Stimulated activated CD8-positive, alpha-beta memory T cell treated with anti-CD3 and anti-CD28 coated beads, Interleukin-7, amount 100 ng/mL, for 48 hours (primary cell): ENCODE measurements around the gene ZFP42.
"Not testable (repeated sequence)": the region's sequence is repeated elsewhere in the genome, so short reads cannot be mapped to it uniquely, and the experiment has no call there.

Source experiments
- DNase-seq, 2 donors: peaks; one replicate each; pipeline ENCODE4 v3.0.0-alpha.2; 2020; ENCODE audit warnings: low read depth in 1 of 2; ENCODE audit errors: extremely low read depth in 1 of 2

Gene ZFP42

DNA sequence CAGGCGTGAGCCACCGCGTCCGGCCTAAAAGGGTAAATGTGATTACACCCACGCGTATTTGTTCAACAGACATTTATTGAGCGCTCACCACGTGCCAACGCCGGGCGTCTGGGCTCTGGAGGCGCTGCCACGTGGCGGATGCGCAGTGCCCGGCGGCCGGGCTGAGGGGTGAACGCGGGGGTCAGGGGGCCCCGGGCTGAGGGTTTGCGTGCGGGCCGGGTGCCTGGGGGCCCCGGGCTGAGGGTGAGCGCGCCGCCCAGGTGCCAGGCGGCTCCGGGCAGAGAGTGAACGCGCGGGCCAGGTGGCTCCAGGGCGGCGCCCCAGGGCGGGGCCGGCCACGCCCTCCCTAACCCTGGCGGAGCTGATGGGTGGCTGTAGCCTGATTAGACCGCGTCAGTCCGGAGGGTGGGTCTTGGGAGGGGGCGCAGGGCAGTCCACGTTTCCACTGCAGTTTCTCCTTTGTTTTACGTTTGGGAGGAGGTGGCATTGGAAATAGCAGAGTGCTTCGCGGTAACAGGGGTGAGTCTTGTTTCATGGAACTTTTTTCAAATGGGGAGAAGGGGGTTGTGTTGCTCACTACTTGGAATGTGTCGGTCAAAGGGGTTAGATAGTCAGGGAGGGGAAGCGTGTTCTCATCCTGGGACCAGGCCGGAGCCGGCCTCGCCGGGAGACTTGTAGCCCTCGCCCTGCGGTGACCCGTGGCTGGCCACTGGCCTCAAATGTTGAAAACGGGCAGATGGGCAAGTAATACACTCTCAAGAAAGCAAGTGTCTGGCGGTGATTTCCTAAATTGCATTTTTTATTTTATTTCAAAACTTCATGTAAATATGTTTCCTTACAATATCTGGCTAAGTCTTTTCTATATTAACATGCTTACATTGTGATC is at the start of gene ZFP42:
TSS of gene ZFP42 (plus strand) at position 450 of the 886 bp plus-strand sequence. CDS start 7,037 bp downstream, outside the sequence.
- no peak for DNase-seq

DNA sequence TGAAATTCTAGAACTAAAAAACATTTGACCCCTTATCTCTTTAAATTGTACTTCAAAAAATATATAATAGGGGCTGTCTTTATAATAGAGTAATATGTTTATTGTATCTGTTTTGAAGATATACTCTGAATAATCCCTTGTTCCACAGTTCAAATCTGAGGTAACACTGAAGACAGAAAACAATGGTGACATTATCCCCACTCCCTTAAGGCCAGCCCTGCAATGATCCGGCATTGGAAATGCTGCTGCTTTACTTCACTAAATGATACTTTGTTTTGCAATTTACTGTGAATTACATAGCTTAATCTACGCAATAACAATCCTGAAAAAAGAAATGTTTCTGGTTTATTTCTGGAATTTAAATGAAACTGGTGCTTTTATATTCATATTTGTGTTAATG is 34.4 kb upstream of the ZFP42 start:
- DNase-seq: no peak

DNA sequence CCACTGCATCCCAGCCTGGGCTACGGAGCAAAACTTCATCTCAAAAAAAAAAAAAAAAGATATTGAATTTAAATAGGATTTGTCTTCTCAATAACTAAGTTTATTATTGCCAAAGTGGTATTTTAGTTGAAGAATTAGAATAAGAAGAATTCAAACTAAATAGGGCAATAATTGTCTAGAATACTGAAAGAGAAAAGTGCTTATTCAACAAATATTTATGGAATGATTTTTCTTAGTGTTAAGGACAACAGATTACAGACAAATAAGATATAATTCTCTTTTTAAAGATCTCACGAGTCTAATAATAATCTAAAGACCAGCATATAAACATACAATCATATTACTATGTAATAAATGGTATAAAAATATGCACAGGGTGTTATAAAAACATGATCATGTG is 33.6 kb upstream of the ZFP42 start:
- no peak for DNase-seq

DNA sequence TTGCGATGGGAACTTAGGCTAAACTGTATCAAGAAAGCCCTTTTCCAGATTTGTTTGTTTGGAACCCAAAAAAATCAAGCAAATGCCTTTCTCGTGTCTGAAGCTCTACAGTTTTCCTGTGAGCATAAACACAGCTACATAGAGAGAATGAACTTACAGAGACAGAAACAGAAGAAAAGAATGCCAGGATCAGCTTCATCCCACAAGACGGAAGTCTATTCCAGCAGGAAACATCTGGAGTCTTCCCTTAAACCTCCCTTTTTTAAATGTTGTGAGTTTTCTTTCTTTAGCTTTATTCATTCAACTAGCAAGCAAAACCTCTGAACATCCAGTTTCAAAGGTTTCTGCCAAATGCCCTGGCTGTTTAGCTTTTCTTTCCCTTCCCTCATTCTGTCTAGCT is 32.6 kb upstream of the ZFP42 start:
- no peak for DNase-seq

DNA sequence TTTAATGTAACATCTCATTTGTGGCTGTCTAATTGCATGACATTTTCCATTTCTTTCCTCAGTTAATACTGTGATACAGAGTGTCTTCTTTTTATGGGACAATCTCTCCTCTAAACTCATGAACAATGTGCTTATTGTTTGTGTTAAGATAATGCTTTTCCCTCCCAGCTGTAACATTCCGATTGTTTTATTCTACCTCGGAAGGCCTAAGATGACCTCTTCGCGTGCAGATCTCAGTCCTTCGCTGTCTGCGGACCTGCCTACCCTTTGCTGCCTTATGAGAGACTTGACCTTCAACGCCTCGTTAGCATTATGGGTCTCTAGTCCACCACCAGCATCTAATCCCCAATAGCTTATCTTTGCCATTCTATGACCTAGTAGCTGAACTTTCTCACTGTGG is 29.8 kb upstream of the ZFP42 start:
- no peak for DNase-seq

DNA sequence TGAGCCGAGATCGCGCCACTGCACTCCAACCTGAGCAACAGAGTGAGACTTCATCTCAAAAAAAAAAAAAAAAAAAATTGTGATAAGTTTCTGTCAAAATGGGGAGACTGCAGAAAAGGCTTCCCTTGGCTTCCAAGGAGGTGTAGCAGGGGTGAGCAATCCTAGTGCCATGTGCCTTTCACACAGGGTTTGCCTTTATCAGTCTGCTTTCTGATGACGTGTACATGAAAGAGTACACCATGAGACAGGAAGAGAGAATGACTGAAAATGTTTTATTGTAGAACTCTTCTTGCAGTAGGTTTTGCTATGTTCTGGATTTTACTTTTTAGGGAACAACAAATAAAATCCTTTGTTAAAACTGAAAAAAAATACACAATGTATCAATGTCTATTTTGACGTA is 23.4 kb upstream of the ZFP42 start:
- no peak for DNase-seq

DNA sequence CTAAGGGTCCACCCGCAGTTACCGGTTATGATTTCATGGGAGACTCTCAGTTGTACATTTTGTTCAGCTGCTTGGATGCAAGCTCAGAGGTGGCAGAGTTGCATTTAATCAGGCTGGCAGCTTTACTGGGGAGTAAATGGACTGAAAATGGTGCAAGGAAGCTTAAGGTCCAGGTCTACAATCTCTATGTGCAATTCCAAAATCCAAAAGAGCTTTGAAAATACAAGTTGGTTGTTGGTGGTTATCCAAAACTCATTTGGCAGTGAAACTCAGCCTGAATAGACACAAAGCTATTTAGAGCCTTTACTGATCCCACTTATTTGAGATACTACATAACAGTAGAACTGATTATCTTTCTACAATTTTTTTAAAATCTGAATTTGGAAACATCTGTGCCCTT is 11.8 kb upstream of the ZFP42 start:
- DNase-seq: no peak

DNA sequence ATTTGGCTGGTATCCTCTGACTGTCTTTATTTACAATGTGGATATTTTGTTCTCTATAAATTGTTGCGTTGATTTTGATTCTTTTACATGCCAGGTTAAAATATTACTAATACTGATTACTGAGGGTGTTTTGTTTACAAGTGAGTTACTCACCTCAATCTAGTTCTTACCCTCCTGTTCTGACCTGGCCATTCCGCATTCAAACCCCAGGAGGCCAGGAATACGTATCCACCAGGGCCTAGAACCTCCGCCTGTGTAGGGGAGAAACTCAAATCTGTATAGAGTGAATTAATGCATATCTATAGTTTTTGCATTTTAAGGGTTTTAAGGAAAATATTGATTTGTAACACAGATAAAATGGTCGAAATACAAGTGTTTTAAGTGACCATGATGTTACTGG is 2.6 kb upstream of the ZFP42 start:
- no peak for DNase-seq

DNA sequence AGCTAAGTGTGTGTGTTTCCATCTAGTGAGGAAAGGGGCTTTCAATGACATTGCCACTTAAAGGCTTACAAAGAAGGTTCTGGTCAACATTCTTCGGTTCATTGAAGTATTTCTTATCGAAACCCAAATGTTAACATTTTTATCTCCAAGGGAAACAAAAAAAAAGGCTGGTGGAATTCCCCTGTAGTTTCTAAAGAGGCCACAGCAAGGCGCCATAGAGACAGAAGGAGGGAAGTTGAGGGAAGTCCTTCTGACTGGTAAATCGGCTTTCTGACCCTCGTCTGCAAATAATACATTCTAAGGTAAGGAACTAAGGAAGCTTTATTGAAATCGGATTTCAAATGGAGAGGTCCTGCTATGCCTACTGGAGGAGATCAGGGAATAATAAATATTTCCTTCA is 1.7 kb upstream of the ZFP42 start:
- DNase-seq: no peak

DNA sequence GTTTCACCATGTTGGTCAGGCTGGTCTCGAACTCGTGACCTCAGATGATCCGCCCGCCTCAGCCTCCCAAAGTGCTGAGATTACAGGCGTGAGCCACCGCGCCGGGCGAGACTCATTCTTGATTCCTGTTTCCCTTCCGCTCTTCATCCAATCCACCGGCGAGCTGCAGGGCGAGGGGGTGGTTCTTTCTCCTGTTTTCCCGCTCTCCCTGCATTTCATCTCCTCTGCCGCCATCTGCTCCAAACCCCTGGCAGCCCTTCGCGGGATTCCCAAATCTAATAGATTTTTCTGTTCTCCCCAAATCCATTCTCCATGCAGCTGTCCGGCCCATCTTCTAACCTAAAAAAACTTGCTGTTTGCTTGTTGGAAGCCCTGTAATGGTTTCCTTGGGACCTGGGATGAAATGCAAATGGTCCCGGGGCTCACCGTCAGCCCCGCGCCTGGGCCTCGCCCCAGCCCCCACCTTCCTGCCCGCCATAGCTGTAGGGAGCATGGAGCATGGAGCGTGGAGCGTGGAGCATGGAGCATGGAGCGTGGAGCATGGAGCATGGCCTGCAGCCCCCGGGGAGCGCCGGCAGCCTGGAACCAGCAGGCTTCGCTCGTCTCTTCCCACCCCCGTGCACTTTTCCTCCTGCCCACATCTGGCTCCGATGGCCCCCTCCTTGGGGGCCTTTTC is 1.1 kb downstream of the ZFP42 start:
- no peak for DNase-seq

DNA sequence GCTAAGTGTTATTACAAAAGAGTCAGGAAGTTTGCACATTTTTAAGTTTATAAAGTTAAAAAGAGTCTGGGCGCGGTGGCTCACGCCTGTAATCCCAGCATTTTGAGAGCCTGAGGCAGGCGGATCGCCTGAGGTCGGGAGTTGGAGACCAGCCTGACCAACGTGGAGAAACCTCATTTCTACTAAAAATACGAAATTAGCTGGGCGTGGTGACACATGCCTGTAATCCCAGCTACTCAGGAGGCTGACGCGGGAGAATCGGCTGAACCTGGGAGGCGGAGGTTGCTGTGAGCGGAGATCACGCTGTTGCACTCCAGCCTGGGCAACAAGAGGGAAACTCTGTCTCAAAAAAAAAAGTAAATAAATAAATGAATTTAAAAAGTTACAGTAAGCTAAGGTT is 2.4 kb downstream of the ZFP42 start:
- DNase-seq: not testable (repeated sequence)

DNA sequence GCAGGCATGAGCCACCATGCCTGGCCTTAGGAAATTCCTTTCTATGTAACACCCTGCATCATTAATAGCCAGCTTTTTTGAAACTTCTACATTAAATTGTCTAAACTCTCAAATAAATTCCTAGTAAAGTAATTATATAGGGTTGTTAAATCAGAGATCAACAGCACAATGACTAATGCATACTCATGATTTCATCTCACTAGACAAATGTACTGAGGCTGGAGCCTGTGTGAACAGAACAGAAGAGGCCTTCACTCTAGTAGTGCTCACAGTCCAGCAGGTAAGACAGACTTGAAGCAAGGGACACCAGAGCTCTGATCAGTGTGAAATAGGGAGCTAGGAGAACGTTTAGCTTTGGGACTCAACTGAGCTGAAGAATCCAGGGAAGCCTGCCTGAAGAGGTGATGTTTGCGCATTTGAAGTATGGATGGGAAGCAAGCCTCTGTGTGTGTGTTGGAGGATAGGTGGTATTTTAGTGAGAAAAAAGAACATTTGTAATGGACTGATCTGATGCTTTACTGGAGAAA is 3.9 kb downstream of the ZFP42 start:
- DNase-seq: no peak

DNA sequence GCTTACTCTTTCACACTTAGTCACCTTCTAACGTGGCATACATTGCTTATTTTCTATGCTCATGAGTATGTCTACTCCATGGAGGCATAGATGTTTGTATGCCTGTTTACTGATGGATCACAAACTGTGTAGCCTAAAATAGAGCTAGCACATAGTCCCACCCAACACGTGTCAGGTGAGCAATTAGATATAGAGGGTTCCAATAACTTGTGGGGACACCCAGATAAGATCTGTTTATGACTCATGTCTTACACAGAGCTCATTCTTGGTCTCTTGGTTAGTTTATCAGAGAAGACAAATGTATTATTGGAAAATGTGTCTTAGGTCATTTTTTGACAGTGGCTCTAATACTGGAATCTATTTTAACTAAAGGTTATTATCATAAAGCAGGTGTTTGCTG is 6.8 kb downstream of the ZFP42 start:
- no peak for DNase-seq

DNA sequence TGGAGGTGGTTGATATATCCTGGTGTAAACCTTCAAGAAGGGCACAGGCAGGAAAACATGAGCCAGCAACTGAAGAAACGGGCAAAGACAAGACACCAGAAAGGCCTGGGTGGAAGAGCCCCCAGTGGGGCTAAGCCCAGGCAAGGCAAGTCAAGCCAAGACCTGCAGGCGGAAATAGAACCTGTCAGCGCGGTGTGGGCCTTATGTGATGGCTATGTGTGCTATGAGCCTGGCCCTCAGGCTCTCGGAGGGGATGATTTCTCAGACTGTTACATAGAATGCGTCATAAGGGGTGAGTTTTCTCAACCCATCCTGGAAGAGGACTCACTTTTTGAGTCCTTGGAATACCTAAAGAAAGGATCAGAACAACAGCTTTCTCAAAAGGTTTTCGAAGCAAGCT is 7.2 kb downstream of the ZFP42 start:
- no peak for DNase-seq

DNA sequence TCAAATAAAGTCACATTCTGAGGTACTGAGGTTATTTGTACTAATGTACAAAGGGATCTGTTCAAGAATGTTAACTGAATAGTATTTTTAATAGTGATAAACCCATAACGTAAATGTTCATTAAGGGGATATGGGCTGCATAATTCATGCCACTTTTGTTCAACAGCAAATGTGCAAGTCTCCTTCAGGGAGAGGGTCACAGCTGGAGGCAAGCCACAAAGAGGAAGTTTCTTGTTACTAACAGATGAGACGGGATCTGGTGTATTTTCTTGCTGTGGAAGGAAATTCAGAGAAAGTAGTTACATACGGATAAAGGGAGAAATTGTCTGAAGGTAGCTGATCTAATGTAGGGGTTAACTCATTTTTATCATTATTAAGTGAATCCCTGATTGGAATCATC is 10.0 kb downstream of the ZFP42 start:
- no peak for DNase-seq

DNA sequence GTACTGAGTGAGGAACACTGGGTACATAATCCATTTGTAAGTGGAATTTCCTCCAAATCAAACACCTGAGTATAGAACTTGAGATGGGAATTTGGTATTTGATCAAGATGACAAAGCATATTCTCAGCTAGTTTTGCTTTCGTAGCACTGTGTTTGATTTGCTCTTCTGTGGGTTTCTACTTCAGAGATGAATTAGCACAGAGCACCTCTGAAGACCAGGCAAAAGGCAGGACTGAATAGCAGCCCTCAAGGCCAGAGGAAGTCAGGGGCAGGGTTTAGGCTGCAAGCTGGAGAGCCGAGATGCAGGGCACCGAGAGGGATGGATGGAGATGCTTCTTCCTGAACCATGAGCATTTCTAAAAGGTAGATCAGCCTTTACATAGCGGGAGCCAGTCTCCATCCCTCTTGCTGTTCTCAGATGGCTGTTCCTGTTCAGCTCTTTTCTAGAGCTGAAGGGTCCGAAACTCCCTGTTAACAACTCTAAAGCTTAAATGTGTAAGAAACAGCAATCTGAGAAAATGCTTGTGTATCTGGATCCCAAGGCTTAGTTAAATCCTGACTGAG is 10.8 kb downstream of the ZFP42 start:
- DNase-seq: no peak

DNA sequence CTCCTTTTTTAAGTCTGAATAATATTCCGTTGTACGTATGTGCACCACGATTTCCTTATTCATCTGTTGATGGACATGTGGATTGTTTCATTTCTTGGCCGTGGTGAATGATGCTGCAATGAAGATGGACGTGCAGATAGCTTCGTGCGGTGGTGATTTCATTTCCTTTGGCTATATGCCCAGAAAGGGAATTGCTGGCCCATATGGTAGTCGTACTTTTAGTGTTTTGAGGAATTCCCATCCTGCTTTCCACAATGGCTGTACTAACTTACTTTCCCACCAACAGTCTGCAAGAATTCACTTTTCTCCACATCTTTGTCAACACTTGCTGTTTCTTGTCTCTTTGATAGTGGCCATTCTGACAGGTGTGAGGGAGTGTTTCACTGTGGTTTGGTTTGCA is 12.8 kb downstream of the ZFP42 start:
- no peak for DNase-seq

DNA sequence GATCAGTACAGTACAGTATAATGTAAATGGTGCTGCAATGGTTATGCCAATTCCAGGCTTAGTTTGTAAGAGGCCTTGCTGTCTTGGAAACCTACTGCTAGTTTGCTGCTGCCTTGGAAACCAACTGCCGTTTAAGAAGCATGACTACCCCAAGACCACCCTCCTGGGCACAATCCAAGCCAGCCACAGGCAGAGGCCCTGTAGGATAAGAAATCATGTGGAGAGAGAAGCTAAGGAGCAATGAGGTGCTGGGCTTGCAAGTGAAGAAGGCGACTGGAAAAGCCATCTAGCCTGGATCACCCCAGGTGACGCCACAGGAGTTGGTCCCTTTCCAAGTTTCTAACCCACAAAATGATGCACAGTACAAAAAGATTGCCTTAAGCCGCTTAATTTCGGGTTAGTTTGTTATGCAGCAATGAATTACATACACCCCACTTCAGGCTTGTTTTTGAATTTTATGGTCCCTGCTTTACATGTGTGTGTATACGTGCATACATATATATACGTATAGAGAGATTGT is 16.9 kb downstream of the ZFP42 start:
- DNase-seq: no peak

DNA sequence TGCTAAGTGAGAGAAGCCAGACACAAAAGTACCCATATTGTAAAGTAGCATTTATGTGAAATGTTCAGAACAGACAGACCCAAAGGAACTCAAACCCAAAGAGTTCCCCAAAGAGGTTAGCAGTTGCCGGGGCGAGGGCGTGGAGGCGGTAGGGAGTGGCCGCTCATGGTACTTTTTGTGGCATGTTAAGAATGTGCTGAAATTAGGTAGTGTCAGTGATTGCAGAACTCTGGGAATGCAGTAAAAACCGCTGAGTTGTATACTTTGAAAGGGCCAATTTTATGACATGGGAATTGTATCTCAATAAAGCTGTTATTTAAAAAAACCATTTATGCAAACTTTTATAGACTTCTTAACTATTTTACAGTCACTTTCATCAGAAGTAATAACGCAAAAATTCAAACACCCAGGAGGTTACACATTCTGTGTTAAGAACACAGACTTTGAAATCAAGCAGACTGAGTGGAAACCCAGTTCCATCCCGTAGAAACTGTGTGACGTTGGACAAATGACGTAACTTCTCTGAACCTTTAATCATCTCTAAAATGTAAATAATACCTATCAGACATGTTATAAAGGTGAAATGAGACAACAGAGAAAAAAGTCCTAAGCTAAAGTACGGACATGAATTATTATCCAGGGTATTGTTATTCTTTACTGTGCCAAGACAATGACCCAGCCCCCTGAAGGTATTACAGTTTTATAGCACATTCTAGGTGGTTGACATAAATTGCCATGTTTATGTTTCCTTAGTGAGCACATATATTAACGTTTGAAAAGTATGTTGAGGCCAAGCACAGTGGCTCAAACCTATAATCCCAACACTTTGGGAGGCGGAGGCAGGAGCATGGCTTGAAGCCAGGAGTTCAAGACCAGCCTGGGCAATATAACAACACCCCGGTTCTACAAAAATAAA is 19.7 kb downstream of the ZFP42 start:
- no peak for DNase-seq

DNA sequence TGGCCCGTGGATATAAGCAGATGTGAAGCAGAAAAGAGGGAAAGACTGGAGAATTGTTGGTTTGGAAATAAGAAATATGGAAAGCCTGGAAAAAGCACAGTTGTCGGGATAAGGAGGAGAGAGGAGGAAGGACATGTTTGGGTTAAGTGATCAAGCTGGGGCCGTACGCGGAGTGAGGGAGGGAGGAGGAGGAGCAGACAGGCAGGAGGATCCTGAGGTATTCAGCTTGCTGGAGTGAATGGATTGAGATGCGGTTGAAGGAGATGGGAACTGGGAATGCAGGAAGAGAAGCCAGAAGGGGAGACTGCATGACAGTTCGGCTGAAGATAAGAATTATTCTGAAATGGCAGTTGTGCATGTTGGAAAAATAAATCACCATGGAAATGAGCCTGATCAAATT is 21.2 kb downstream of the ZFP42 start:
- no peak for DNase-seq

DNA sequence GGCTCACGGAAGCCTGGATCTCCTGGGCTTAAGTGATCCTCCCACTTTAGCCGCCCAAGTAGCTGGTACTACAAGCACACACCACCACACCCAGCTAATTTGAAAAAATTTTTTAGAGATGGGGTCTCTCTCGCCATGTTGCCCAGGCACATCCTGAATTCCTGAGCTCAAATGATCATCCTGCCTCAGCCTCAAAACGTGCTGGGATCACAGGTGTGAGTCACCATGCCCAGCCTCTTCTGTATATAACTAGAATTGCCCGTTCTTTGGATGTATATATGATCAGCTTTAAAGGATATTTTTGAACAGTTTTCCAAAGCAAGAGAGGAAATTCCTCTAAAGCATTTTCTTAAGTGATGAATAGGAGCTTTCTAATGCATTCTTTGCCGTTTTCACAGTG is 22.7 kb downstream of the ZFP42 start:
- no peak for DNase-seq
